NB4 (cell line): ENCODE measurements around the gene RSPH6A.

Experiments
- DNase-seq: peaks from one replicate; pipeline ENCODE4 v3.0.0; 2010; ENCODE audit warnings: low read depth
- H3K4me3 ChIP-seq: one replicate; pipeline ENCODE4 v1.5.1; 2011; ENCODE audit warnings: mild to moderate bottlenecking, low read depth, low read length, moderate library complexity
- CTCF ChIP-seq: IDR thresholded peaks from one replicate; pipeline ENCODE4 v1.5.1; 2012; ENCODE audit warnings: low read depth, low read length
- MYC ChIP-seq: IDR thresholded peaks from 2 replicates; pipeline ENCODE4 v1.6.1; 2011; ENCODE audit warnings: low read depth, low read length
- POLR2A ChIP-seq: IDR thresholded peaks from 2 replicates; pipeline ENCODE4 v1.6.1; 2011; ENCODE audit warnings: mild to moderate bottlenecking; ENCODE audit not compliant: insufficient read length; ENCODE audit errors: extremely low read depth
- TF ChIP-seq, protein P1 (sequence below): IDR thresholded peaks from 2 replicates; pipeline ENCODE4 v1.6.1; 2011; ENCODE audit warnings: low read depth, low read length

Gene RSPH6A

GRCh38 chr19:45781214-45782161, 33.6 kb downstream of the RSPH6A start:
- no peak overlapping the region for H3K4me3 ChIP-seq
- TF ChIP-seq POLR2A, result no peak
- no peak for TF ChIP-seq MYC
- no peak for TF ChIP-seq CTCF
- TF ChIP-seq, protein P1, sequence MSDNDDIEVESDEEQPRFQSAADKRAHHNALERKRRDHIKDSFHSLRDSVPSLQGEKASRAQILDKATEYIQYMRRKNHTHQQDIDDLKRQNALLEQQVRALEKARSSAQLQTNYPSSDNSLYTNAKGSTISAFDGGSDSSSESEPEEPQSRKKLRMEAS, result no peak
- no peak for DNase-seq

- TF ChIP-seq CTCF (no peak), MYC (no peak)
- TF ChIP-seq, protein P1, result no peak
- no peak overlapping the region for H3K4me3 ChIP-seq
- DNase-seq, result no peak
Measured at GRCh38 chr19:45780448-45781213, 34.5 kb downstream of the RSPH6A start.

- H3K4me3 ChIP-seq, result no peak overlapping the region
- TF ChIP-seq CTCF (no peak), POLR2A (no peak), MYC (no peak)
- TF ChIP-seq, protein P1, result no peak
- DNase-seq, result no peak
Measured at GRCh38 chr19:45780146-45780447, 35.0 kb downstream of the RSPH6A start.

GRCh38 chr19:45779231-45780145, 35.6 kb downstream of the RSPH6A start:
- H3K4me3 ChIP-seq, result no peak overlapping the region
- TF ChIP-seq POLR2A (no peak), CTCF (peak; percentile 48), MYC (no peak)
- TF ChIP-seq, protein P1, result no peak
- DNase-seq, result peak; percentile 70

GRCh38 chr19:45778010-45778661, 37.0 kb downstream of the RSPH6A start:
- TF ChIP-seq POLR2A, result no peak
- no peak for TF ChIP-seq MYC
- no peak for TF ChIP-seq CTCF
- TF ChIP-seq, protein P1, result no peak
- H3K4me3 ChIP-seq, result no peak overlapping the region
- DNase-seq, result no peak
